Measurements from ENCODE around the gene SRMS.

GRCh38 chr20:63513207-63513606 lies 34.3 kb downstream of the SRMS start:
- TF ChIP-seq, protein P1, sequence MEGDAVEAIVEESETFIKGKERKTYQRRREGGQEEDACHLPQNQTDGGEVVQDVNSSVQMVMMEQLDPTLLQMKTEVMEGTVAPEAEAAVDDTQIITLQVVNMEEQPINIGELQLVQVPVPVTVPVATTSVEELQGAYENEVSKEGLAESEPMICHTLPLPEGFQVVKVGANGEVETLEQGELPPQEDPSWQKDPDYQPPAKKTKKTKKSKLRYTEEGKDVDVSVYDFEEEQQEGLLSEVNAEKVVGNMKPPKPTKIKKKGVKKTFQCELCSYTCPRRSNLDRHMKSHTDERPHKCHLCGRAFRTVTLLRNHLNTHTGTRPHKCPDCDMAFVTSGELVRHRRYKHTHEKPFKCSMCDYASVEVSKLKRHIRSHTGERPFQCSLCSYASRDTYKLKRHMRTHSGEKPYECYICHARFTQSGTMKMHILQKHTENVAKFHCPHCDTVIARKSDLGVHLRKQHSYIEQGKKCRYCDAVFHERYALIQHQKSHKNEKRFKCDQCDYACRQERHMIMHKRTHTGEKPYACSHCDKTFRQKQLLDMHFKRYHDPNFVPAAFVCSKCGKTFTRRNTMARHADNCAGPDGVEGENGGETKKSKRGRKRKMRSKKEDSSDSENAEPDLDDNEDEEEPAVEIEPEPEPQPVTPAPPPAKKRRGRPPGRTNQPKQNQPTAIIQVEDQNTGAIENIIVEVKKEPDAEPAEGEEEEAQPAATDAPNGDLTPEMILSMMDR (IDR thresholded peaks at IDR 0.05), result no peak
- TF ChIP-seq EP300 (IDR thresholded peaks at IDR 0.05) (no peak), POLR2AphosphoS5 (IDR thresholded peaks at IDR 0.05) (no peak)

All from gastroesophageal sphincter (tissue), 3 donors.